Hippocampal formation (tissue), 2 donors: ENCODE measurements around the gene NRAS.
"Not testable (repeated sequence)": the region's sequence is repeated elsewhere in the genome, so short reads cannot be mapped to it uniquely, and the experiment has no call there.

Experiments
- DNase-seq, 2 donors: peaks; one replicate each; lab custom pipeline; 2025; lab: John Stamatoyannopoulos, UW

NRAS gene

GRCh38 chr1:114716304-114717170 is at the start of gene NRAS:
NRAS (minus strand) TSS chr1:114716771; CDS start chr1:114716160, 611 bp downstream.
- DNase-seq, result peak; percentile 82 to 86

- no peak for DNase-seq
Observed at GRCh38 chr1:114764689-114765088, 48.1 kb upstream of the NRAS start.

GRCh38 chr1:114758256-114758832 is 41.8 kb upstream of the NRAS start:
- DNase-seq, result no peak

GRCh38 chr1:114757455-114758255 is 41.1 kb upstream of the NRAS start, which contains the start of gene CSDE1:
CSDE1 (minus strand) TSS chr1:114757984; CDS start chr1:114739890, 18,094 bp downstream.
- DNase-seq, result peak; percentile 93 to 94

- DNase-seq, result no peak
Observed at GRCh38 chr1:114756949-114757454, 40.4 kb upstream of the NRAS start.

GRCh38 chr1:114756009-114756892 is 39.7 kb upstream of the NRAS start:
- no peak for DNase-seq

- no peak for DNase-seq
Observed at GRCh38 chr1:114755006-114755931, 38.7 kb upstream of the NRAS start.

- not testable (repeated sequence) for DNase-seq
Observed at GRCh38 chr1:114753702-114754101, 37.1 kb upstream of the NRAS start.

- DNase-seq, result no peak
Observed at GRCh38 chr1:114753143-114753542, 36.6 kb upstream of the NRAS start.

- no peak for DNase-seq
Observed at GRCh38 chr1:114750780-114751179, 34.2 kb upstream of the NRAS start.

- no peak for DNase-seq
Observed at GRCh38 chr1:114749835-114750234, 33.3 kb upstream of the NRAS start.

GRCh38 chr1:114746450-114747121 is 30.0 kb upstream of the NRAS start:
- DNase-seq, result no peak

- no peak for DNase-seq
Observed at GRCh38 chr1:114745291-114745690, 28.7 kb upstream of the NRAS start.

GRCh38 chr1:114741963-114742746 is 25.6 kb upstream of the NRAS start:
- no peak for DNase-seq

- DNase-seq, result no peak
Observed at GRCh38 chr1:114740331-114740730, 23.8 kb upstream of the NRAS start.

- no peak for DNase-seq
Observed at GRCh38 chr1:114737314-114737849, 20.8 kb upstream of the NRAS start.

GRCh38 chr1:114735479-114735878 is 18.9 kb upstream of the NRAS start:
- DNase-seq, result no peak

GRCh38 chr1:114729782-114730181 is 13.2 kb upstream of the NRAS start:
- DNase-seq, result no peak
